ENCODE measurements around the gene ATP6V1B1.

The ATP6V1B1 gene

GRCh38 chr2:70977605-70978205 lies 42.0 kb downstream of the ATP6V1B1 start:
- peak; percentile 27 for DNase-seq

GRCh38 chr2:70978341-70979179 lies 42.9 kb downstream of the ATP6V1B1 start, which contains the start of gene ANKRD53:
ANKRD53 (plus strand) TSS chr2:70978630; CDS start chr2:70978646, 16 bp downstream.
- no peak for DNase-seq

- DNase-seq, result no peak
These were observed 43.4 kb downstream of the ATP6V1B1 start for GRCh38 chr2:70979180-70979488.

GRCh38 chr2:70979626-70980025 lies 43.9 kb downstream of the ATP6V1B1 start:
- no peak for DNase-seq

GRCh38 chr2:70981421-70981820 lies 45.7 kb downstream of the ATP6V1B1 start:
- DNase-seq, result no peak

GRCh38 chr2:70981866-70982810 lies 46.4 kb downstream of the ATP6V1B1 start:
- no peak for DNase-seq

- no peak for DNase-seq
These were observed 47.3 kb downstream of the ATP6V1B1 start for GRCh38 chr2:70982971-70983370.

- DNase-seq, result no peak
These were observed 48.0 kb downstream of the ATP6V1B1 start for GRCh38 chr2:70983506-70984227.

- no peak for DNase-seq
These were observed 48.5 kb downstream of the ATP6V1B1 start for GRCh38 chr2:70984228-70984575.

GRCh38 chr2:70984576-70985282 lies 49.0 kb downstream of the ATP6V1B1 start:
- no peak for DNase-seq

- no peak for DNase-seq
These were observed 49.6 kb downstream of the ATP6V1B1 start for GRCh38 chr2:70985283-70985688.

- no peak for DNase-seq
These were observed 50.3 kb downstream of the ATP6V1B1 start for GRCh38 chr2:70985956-70986355.

- no peak for DNase-seq
These were observed 50.9 kb downstream of the ATP6V1B1 start for GRCh38 chr2:70986499-70987189.

- DNase-seq, result no peak
These were observed 51.7 kb downstream of the ATP6V1B1 start for GRCh38 chr2:70987386-70987785.

- DNase-seq, result no peak
These were observed 52.5 kb downstream of the ATP6V1B1 start for GRCh38 chr2:70988151-70988550.

GRCh38 chr2:70988726-70989648 lies 53.3 kb downstream of the ATP6V1B1 start:
- DNase-seq, result no peak

GRCh38 chr2:70990216-70990615 lies 54.5 kb downstream of the ATP6V1B1 start:
- DNase-seq, result no peak

GRCh38 chr2:70991142-70991541 lies 55.4 kb downstream of the ATP6V1B1 start:
- DNase-seq, result no peak

- DNase-seq, result no peak
These were observed 56.0 kb downstream of the ATP6V1B1 start for GRCh38 chr2:70991742-70992141.
